Measurements from ENCODE around the gene PES1.

The PES1 gene

GRCh38 chr22:30617819-30618218 lies 26.1 kb upstream of the PES1 start:
- Mint-ChIP-seq H3K27me3 (ENCODE audit: low read depth) (no peaks in the 10 kb centered on the region), H3K36me3 (ENCODE audit: low read depth) (no peaks in the 10 kb centered on the region), H3K27ac (no peak overlapping the region), H3K4me3 (no peak overlapping the region), H3K9me3 (no peaks in the 10 kb centered on the region), H3K4me1 (ENCODE audit: low read depth) (no peaks in the 10 kb centered on the region)
- DNase-seq (ENCODE audit: low spot score), result no peak

DNA sequence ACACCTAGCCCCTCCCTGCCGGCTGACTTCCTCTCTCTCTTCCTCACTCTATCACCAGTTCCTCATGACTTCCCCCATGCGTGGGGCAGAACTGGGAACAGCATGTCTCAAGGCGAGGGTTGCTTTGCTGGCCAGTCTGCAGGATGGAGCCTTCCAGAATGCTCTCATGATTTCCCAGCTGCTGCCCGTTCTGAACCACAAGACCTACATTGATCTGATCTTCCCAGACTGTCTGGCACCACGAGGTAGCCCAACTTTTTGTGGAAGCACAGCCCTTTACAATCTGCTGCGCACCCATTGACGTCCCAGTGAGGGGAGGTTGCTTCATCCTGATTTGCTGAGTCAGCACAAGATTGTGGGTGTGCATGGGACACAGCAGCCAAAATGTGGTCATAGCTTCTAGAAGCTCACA lies 23.8 kb upstream of the PES1 start:
- Mint-ChIP-seq H3K9me3 (no peaks in the 10 kb centered on the region), H3K4me3 (no peak overlapping the region), H3K27ac (no peak overlapping the region), H3K27me3 (ENCODE audit: low read depth) (no peaks in the 10 kb centered on the region), H3K36me3 (ENCODE audit: low read depth) (no peaks in the 10 kb centered on the region), H3K4me1 (ENCODE audit: low read depth) (no peaks in the 10 kb centered on the region)
- no peak for DNase-seq (ENCODE audit: low spot score)

DNA sequence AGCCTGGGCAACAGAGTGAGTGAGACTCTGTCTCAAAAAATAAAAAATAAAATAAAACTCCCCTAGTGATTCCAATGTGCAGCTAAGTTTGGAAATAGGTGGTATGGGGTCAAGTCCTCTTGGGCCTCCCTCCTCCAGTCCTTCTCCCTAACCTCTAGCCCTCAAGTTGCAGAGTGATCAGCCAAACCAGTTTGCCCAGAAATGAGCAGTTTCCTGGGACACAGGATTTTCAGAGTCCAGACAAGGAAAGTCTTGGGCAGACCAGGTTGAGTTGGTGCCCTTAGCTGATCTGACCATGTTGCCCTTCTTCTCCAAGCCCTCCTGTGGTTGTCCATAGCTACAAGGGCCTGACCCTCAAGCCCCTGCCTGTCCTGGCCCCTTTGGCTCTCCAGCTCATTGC lies 23.2 kb upstream of the PES1 start:
- no peaks in the 10 kb centered on the region for H3K27me3 Mint-ChIP-seq (ENCODE audit: low read depth)
- H3K36me3 Mint-ChIP-seq (ENCODE audit: low read depth), result no peaks in the 10 kb centered on the region
- no peak overlapping the region for H3K4me3 Mint-ChIP-seq
- DNase-seq (ENCODE audit: low spot score), result no peak
- H3K4me1 Mint-ChIP-seq (ENCODE audit: low read depth), result peaks cover 5% of the 10 kb centered on the region
- H3K9me3 Mint-ChIP-seq, result no peaks in the 10 kb centered on the region
- H3K27ac Mint-ChIP-seq, result no peak overlapping the region

- DNase-seq (ENCODE audit: low spot score), result no peak
- H3K27ac Mint-ChIP-seq, result no peak overlapping the region
- no peak overlapping the region for H3K4me3 Mint-ChIP-seq
- no peaks in the 10 kb centered on the region for H3K27me3 Mint-ChIP-seq (ENCODE audit: low read depth)
- H3K9me3 Mint-ChIP-seq, result no peaks in the 10 kb centered on the region
- H3K36me3 Mint-ChIP-seq (ENCODE audit: low read depth), result no peaks in the 10 kb centered on the region
- peaks cover 10% of the 10 kb centered on the region for H3K4me1 Mint-ChIP-seq (ENCODE audit: low read depth)
These were observed 22.6 kb upstream of the PES1 start for GRCh38 chr22:30614268-30614667.

GRCh38 chr22:30612789-30613188 lies 21.1 kb upstream of the PES1 start:
- H3K27ac Mint-ChIP-seq, result no peak overlapping the region
- H3K4me3 Mint-ChIP-seq, result no peak overlapping the region
- H3K27me3 Mint-ChIP-seq (ENCODE audit: low read depth), result no peaks in the 10 kb centered on the region
- H3K36me3 Mint-ChIP-seq (ENCODE audit: low read depth), result no peaks in the 10 kb centered on the region
- no peaks in the 10 kb centered on the region for H3K9me3 Mint-ChIP-seq
- DNase-seq (ENCODE audit: low spot score), result no peak
- peaks cover 18% of the 10 kb centered on the region for H3K4me1 Mint-ChIP-seq (ENCODE audit: low read depth)

DNA sequence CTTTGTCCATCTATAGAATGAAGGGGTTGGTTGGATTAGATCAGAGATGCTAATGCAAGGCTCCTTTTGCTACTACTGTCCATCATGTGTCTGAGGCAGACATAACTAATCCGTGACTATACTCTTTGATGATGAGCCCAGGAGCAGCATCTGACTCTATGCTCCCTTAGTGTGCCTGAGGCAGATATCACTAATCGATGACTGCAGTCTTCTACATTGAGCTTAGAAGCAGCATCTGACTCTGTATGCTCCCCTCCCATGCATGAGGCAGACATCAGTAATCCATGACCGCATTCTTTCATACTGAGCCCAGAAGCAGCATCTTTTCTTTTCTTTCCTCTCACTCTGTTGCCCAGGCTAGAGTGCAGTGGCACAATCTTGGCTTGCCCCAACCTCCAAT lies 19.5 kb upstream of the PES1 start:
- H3K9me3 Mint-ChIP-seq, result no peaks in the 10 kb centered on the region
- no peak for DNase-seq (ENCODE audit: low spot score)
- no peaks in the 10 kb centered on the region for H3K36me3 Mint-ChIP-seq (ENCODE audit: low read depth)
- no peak overlapping the region for H3K27ac Mint-ChIP-seq
- no peaks in the 10 kb centered on the region for H3K27me3 Mint-ChIP-seq (ENCODE audit: low read depth)
- peaks cover 30% of the 10 kb centered on the region for H3K4me1 Mint-ChIP-seq (ENCODE audit: low read depth)
- no peak overlapping the region for H3K4me3 Mint-ChIP-seq

DNA sequence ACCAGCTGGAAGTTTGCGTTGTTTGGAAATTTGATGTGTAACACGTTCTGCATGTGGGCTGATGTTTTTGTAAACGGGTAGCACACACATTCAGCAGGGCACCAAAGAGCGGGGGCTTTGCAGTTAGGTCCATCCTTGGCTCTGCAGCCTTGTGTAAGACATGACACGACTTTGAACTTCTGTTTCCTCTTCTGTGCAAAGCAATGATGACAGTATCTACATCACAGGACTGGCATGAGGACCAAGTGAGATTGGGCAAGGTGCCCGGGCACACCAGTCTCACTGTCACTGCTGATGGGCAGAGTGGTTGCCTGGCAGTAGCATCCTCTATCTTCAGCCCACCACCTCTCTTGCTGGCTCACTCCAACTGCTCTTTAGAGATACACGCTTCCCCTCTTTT lies 18.6 kb upstream of the PES1 start:
- H3K9me3 Mint-ChIP-seq, result no peaks in the 10 kb centered on the region
- H3K27me3 Mint-ChIP-seq (ENCODE audit: low read depth), result peaks cover 4% of the 10 kb centered on the region
- no peak overlapping the region for H3K4me3 Mint-ChIP-seq
- no peaks in the 10 kb centered on the region for H3K36me3 Mint-ChIP-seq (ENCODE audit: low read depth)
- H3K4me1 Mint-ChIP-seq (ENCODE audit: low read depth), result peaks cover 35% of the 10 kb centered on the region
- DNase-seq (ENCODE audit: low spot score), result no peak
- no peak overlapping the region for H3K27ac Mint-ChIP-seq

- Mint-ChIP-seq H3K36me3 (ENCODE audit: low read depth) (no peaks in the 10 kb centered on the region), H3K4me1 (ENCODE audit: low read depth) (peaks cover 36% of the 10 kb centered on the region), H3K4me3 (peak overlapping the region; percentile 44), H3K27ac (peak overlapping the region; percentile 76), H3K27me3 (ENCODE audit: low read depth) (peaks cover 4% of the 10 kb centered on the region), H3K9me3 (no peaks in the 10 kb centered on the region)
- DNase-seq (ENCODE audit: low spot score), result peak; percentile 61
These were observed 17.8 kb upstream of the PES1 start for GRCh38 chr22:30609260-30610185.

DNA sequence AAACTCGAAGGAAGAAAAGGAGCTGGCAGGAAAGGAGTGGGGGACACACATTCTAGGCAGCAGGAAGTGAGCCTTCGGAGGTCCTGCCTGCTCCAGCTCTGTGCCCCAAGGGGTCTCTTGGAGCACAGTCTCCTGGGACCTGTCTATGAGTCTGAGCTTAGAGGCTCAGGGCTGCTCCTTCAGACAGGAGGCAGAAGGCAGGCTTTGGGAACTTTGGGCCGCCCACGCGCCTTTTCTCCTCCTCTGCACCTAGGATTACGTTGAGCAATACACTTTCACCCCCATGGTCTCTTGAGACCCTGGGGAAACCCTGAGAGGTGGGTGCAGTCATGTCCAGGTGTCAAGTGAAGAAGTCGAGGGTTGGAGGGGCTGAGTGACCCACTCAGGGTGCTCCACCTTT lies 16.2 kb upstream of the PES1 start:
- DNase-seq (ENCODE audit: low spot score), result no peak
- H3K27me3 Mint-ChIP-seq (ENCODE audit: low read depth), result peaks cover 4% of the 10 kb centered on the region
- H3K27ac Mint-ChIP-seq, result no peak overlapping the region
- H3K9me3 Mint-ChIP-seq, result no peaks in the 10 kb centered on the region
- no peaks in the 10 kb centered on the region for H3K36me3 Mint-ChIP-seq (ENCODE audit: low read depth)
- H3K4me3 Mint-ChIP-seq, result no peak overlapping the region
- H3K4me1 Mint-ChIP-seq (ENCODE audit: low read depth), result peaks cover 36% of the 10 kb centered on the region

GRCh38 chr22:30607300-30607930 lies 15.7 kb upstream of the PES1 start:
- H3K4me1 Mint-ChIP-seq (ENCODE audit: low read depth), result peaks cover 36% of the 10 kb centered on the region

DNA sequence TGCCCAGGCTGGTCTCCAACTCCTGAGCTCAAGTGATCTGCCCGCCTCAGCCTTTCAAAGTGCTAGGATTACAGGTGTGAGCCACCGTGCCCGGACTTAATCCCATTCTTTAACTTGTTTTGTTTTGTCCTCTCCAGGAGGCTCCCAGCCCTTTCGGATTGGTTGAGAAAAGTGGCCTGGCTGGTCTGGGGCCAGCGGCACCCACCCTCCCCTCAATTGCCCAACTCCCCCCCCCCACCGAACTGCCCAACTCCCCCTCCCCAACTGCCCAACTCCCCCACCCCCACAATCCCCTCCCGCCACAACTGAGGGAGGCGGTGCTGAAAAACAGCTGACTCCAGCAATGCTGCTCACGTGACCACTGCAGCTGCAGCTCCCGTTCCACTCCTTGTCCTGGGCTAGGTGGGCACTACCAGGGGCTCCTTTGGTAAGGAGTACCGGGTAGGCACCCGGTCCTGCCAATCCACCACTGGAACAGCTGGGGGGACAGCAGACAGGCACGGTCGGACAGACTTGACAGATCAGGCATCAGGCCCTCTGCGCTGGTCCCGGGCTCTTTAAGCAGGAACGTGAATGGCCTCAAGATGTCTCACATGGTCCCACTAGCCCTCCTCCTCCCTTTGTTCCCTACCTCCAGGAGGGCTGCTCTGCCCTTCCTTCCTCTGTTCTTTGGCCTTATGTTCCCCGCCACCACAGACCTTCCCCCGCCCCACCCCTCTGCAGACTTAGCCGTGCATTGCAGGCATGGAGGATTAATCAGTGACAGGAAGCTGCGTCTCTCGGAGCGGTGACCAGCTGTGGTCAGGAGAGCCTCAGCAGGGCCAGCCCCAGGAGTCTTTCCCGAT lies 15.0 kb upstream of the PES1 start, which contains the start of gene TCN2:
TSS of gene TCN2 (plus strand) at position 720 of the 845 bp plus-strand sequence. CDS start 158 bp downstream, outside the sequence.
- DNase-seq (ENCODE audit: low spot score), result peak; percentile 40

More at GRCh38 chr22:30607300-30607930, 15.7 kb upstream of the PES1 start:
- H3K36me3 Mint-ChIP-seq (ENCODE audit: low read depth), result no peaks in the 10 kb centered on the region
- no peak for DNase-seq (ENCODE audit: low spot score)
- peak overlapping the region; percentile 85 for H3K4me3 Mint-ChIP-seq
- H3K27ac Mint-ChIP-seq, result peak overlapping the region; percentile 77
- H3K27me3 Mint-ChIP-seq (ENCODE audit: low read depth), result peaks cover 4% of the 10 kb centered on the region
- no peaks in the 10 kb centered on the region for H3K9me3 Mint-ChIP-seq

DNA sequence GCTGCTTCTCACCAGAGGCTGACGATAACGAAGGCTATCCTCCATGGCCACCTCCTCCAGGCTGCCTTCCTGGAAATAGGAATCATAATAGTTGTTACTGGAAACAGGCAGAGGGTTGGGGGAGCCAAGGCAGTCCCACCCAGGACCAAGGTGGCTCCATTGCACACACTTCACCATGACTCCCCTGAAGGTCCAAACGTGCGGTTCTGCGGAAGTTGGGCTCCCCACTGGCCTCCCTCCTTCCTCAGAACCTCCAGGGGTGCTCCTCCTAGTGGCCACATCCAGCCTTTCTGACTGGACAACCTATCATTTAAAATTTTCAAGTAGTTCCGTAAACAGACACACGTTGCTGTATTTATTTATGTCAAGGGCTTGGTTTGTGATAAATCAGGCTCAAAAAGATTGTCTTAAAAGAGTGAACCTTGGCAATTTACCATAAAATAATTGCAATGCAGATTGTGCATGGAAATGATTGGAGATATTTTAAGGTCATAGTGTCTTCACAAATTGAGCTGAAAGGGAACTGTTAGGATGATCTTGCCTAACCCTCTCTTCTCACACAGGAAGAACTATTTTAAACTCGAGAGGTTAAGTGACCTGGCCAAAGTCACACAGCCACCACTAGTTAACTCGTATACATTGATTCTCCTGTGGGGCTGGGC lies 13.9 kb upstream of the PES1 start:
- peak; percentile 22 for DNase-seq (ENCODE audit: low spot score)
- Mint-ChIP-seq H3K4me1 (ENCODE audit: low read depth) (peaks cover 39% of the 10 kb centered on the region), H3K4me3 (peak overlapping the region; percentile 59), H3K9me3 (no peaks in the 10 kb centered on the region), H3K27ac (peak overlapping the region; percentile 31), H3K36me3 (ENCODE audit: low read depth) (no peaks in the 10 kb centered on the region), H3K27me3 (ENCODE audit: low read depth) (peaks cover 5% of the 10 kb centered on the region)

More for the DNA sequence above, 15.0 kb upstream of the PES1 start, which contains the start of gene TCN2:
- Mint-ChIP-seq H3K27ac (peak within 1 kb of the TSS; percentile 77), H3K27me3 (ENCODE audit: low read depth) (peaks cover 5% of the 10 kb centered on the region), H3K4me1 (ENCODE audit: low read depth) (peaks cover 39% of the 10 kb centered on the region), H3K4me3 (peak within 1 kb of the TSS; percentile 85), H3K36me3 (ENCODE audit: low read depth) (no peaks in the 10 kb centered on the region), H3K9me3 (no peaks in the 10 kb centered on the region)

DNA sequence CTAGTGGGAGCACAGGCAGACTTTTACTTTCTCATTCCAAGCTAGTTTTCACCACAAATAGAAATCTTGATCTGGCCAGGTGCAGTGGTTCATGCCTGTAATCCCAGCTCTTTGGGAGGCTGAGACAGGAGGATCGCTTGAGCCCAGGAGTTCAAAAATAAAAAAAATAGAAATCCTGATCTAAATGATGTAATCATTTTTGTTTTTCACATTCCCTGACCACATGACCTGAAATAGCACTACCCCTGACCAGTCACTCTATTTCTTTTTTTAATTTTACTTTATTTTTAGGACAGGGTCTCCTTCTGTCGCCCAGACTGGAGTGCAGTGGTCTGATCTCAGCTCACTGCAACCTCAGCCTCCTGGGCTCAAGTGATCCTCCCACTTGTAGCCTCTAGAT lies 13.0 kb upstream of the PES1 start:
- H3K9me3 Mint-ChIP-seq, result no peaks in the 10 kb centered on the region
- H3K4me3 Mint-ChIP-seq, result no peak overlapping the region
- no peaks in the 10 kb centered on the region for H3K36me3 Mint-ChIP-seq (ENCODE audit: low read depth)
- H3K4me1 Mint-ChIP-seq (ENCODE audit: low read depth), result peaks cover 33% of the 10 kb centered on the region
- peaks cover 5% of the 10 kb centered on the region for H3K27me3 Mint-ChIP-seq (ENCODE audit: low read depth)
- no peak for DNase-seq (ENCODE audit: low spot score)
- H3K27ac Mint-ChIP-seq, result no peak overlapping the region

All from T-helper 2 cell treated with Interferon-gamma antibody and Interleukin-4, amounts not matched to agents 5 μg/mL and 100 μg/mL, for 36 hours (primary cell).